ENCODE results near the gene DNAJA4.

The DNAJA4 gene

DNA sequence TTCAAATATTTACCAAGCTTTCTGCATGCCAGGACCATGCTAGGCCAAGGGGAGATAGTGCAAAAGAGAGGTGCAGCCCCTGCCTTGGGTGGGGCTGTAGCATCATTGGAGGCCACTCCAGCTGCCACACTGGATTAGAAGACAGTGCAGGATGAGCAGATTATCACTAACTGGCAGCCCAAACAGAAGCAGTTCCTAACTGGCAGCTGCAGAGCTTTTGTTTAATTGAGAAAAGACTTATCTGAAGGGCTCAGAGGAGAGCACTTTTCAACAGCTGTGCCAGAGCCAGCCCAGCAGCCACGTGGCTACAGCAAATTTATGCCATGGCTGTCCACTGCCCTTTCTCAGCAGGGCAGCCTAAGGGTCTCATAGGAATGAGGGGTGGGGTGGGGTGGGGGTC, 16.5 kb upstream of the DNAJA4 start:
- no CpG with 5 or more reads among the region's 1 CpG for WGBS, 2 donors (ENCODE audit: extremely low coverage in 2 of 2, insufficient read length in 2 of 2, insufficient replicate concordance in 1 of 2)
- H2BK12ac ChIP-seq (ENCODE audit: low read length) = no peak overlapping the region
- peaks cover 0 to 2% of the 10 kb centered on the region in 2 donors for H3K9me3 ChIP-seq (replicated peaks in 1 of 2; ENCODE audit: control insufficient read depth in 2 of 2, insufficient read depth in 1 of 2, low read depth in 1 of 2, low read length in 2 of 2)
- H3K14ac ChIP-seq (ENCODE audit: low read length) = no peak overlapping the region
- H4K91ac ChIP-seq (ENCODE audit: low read depth, low read length, poor library complexity) = no peak overlapping the region
- peaks cover 3 to 5% of the 10 kb centered on the region in 2 donors for H3K4me1 ChIP-seq (ENCODE audit: control insufficient read depth in 2 of 2, insufficient read depth in 1 of 2, low read depth in 1 of 2, low read length in 2 of 2)
- H3K4ac ChIP-seq (ENCODE audit: low read length) = no peak overlapping the region
- no peak overlapping the region for H2BK120ac ChIP-seq (ENCODE audit: low read depth, low read length)
- H2AFZ ChIP-seq (ENCODE audit: low read length) = no peak overlapping the region
- H3K27ac ChIP-seq (replicated peaks; ENCODE audit: low read length) = no peak overlapping the region
- H2AK5ac ChIP-seq (ENCODE audit: low read depth, low read length) = no peak overlapping the region
- no peak overlapping the region for H4K8ac ChIP-seq (ENCODE audit: low read depth, low read length)
- no peaks in the 10 kb centered on the region for H3K36me3 ChIP-seq (replicated peaks in 1 of 2; ENCODE audit: control insufficient read depth in 2 of 2, insufficient read depth in 2 of 2, low read length in 2 of 2)
- no peak overlapping the region for H3K18ac ChIP-seq (ENCODE audit: low read length)
- H3K9ac ChIP-seq (ENCODE audit: low read depth, low read length, poor library complexity) = no peak overlapping the region
- no peak overlapping the region for H2BK5ac ChIP-seq (ENCODE audit: low read length)
- no peak overlapping the region for H3K4me2 ChIP-seq (ENCODE audit: insufficient read depth, low read length, poor library complexity, severe bottlenecking)
- peaks cover 0 to 6% (median 0%) of the 10 kb centered on the region in 3 experiments for H3K27me3 ChIP-seq (ENCODE audit: control insufficient read depth in 3 of 3, insufficient read depth in 3 of 3, low read depth in 1 of 3, low read length in 3 of 3)
- H3K79me1 ChIP-seq (ENCODE audit: low read depth, low read length) = no peaks in the 10 kb centered on the region
- no peak for DNase-seq (ENCODE audit: low spot score)
- no peak overlapping the region for H3K23ac ChIP-seq (ENCODE audit: low read depth, low read length, poor library complexity)
- H2BK15ac ChIP-seq (ENCODE audit: low read length) = no peak overlapping the region
- no peak overlapping the region for H3K4me3 ChIP-seq (ENCODE audit: low read length in 2 of 2)

DNA sequence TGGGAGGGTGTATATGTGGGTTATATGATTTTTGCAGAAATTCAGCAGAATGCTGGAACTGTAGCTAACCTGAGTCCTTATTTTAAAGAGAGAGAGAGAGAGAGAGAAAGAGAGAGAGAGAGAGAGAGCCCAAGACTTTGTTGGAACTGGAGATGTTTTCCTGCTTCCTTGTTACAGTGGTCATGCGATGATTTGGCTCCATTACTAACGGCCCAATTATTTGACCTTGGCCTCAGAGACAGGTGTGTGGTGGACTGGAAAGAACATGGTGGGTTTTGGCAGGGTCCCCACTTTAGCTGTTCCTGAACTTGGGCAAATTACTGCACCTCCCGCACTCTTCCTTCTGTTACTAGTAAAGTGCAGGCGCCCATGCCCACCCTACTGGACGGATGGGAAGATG, 15.2 kb upstream of the DNAJA4 start:
- H4K8ac ChIP-seq (ENCODE audit: low read depth, low read length) = no peak overlapping the region
- no CpG with 5 or more reads among the region's 5 CpGs for WGBS, 2 donors (ENCODE audit: extremely low coverage in 2 of 2, insufficient read length in 2 of 2, insufficient replicate concordance in 1 of 2)
- H3K4me2 ChIP-seq (ENCODE audit: insufficient read depth, low read length, poor library complexity, severe bottlenecking) = no peak overlapping the region
- peaks cover 0 to 2% of the 10 kb centered on the region in 2 donors for H3K4me1 ChIP-seq (ENCODE audit: control insufficient read depth in 2 of 2, insufficient read depth in 1 of 2, low read depth in 1 of 2, low read length in 2 of 2)
- no peak for DNase-seq (ENCODE audit: low spot score)
- H3K27ac ChIP-seq (replicated peaks; ENCODE audit: low read length) = no peak overlapping the region
- no peak overlapping the region for H2BK120ac ChIP-seq (ENCODE audit: low read depth, low read length)
- H3K79me1 ChIP-seq (ENCODE audit: low read depth, low read length) = no peaks in the 10 kb centered on the region
- no peak overlapping the region for H3K4ac ChIP-seq (ENCODE audit: low read length)
- H2BK5ac ChIP-seq (ENCODE audit: low read length) = no peak overlapping the region
- no peaks in the 10 kb centered on the region for H3K36me3 ChIP-seq (replicated peaks in 1 of 2; ENCODE audit: control insufficient read depth in 2 of 2, insufficient read depth in 2 of 2, low read length in 2 of 2)
- no peak overlapping the region for H2AFZ ChIP-seq (ENCODE audit: low read length)
- no peak overlapping the region for H3K18ac ChIP-seq (ENCODE audit: low read length)
- H3K9me3 ChIP-seq (replicated peaks in 1 of 2; ENCODE audit: control insufficient read depth in 2 of 2, insufficient read depth in 1 of 2, low read depth in 1 of 2, low read length in 2 of 2) = peaks cover 0 to 2% of the 10 kb centered on the region in 2 donors
- no peak overlapping the region for H3K14ac ChIP-seq (ENCODE audit: low read length)
- no peak overlapping the region for H4K91ac ChIP-seq (ENCODE audit: low read depth, low read length, poor library complexity)
- H3K27me3 ChIP-seq (ENCODE audit: control insufficient read depth in 3 of 3, insufficient read depth in 3 of 3, low read depth in 1 of 3, low read length in 3 of 3) = peaks cover 0 to 6% (median 0%) of the 10 kb centered on the region in 3 experiments
- H2AK5ac ChIP-seq (ENCODE audit: low read depth, low read length) = no peak overlapping the region
- H2BK15ac ChIP-seq (ENCODE audit: low read length) = no peak overlapping the region
- no peak overlapping the region for H2BK12ac ChIP-seq (ENCODE audit: low read length)
- no peak overlapping the region for H3K9ac ChIP-seq (ENCODE audit: low read depth, low read length, poor library complexity)
- no peak overlapping the region for H3K4me3 ChIP-seq (ENCODE audit: low read length in 2 of 2)
- H3K23ac ChIP-seq (ENCODE audit: low read depth, low read length, poor library complexity) = no peak overlapping the region

DNA sequence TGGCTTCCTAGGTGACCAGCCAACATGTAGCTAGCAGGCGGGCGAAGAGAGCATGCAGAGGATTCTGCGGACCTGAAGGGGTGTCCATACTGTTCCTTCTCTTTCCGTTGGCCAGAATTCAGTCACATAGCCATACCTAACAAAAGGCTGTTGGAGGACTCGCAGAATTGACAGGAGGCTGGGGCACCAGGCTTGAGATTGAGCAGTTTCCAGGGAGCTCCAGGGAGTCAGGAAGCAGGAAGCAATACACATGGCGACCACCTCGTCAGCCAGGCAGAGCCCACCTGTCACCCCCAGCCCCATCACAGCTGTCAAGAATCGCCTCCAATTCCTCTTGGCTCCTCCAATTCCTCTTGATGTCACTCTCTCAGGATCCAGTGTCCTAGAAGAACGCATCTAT, 13.2 kb upstream of the DNAJA4 start:
- no peak overlapping the region for H2BK120ac ChIP-seq (ENCODE audit: low read depth, low read length)
- peaks cover 0 to 2% of the 10 kb centered on the region in 2 donors for H3K9me3 ChIP-seq (replicated peaks in 1 of 2; ENCODE audit: control insufficient read depth in 2 of 2, insufficient read depth in 1 of 2, low read depth in 1 of 2, low read length in 2 of 2)
- no peak overlapping the region for H2AFZ ChIP-seq (ENCODE audit: low read length)
- no peak overlapping the region for H3K4me2 ChIP-seq (ENCODE audit: insufficient read depth, low read length, poor library complexity, severe bottlenecking)
- DNase-seq (ENCODE audit: low spot score) = no peak
- H3K36me3 ChIP-seq (replicated peaks in 1 of 2; ENCODE audit: control insufficient read depth in 2 of 2, insufficient read depth in 2 of 2, low read length in 2 of 2) = no peaks in the 10 kb centered on the region
- no peak overlapping the region for H4K91ac ChIP-seq (ENCODE audit: low read depth, low read length, poor library complexity)
- H3K18ac ChIP-seq (ENCODE audit: low read length) = no peak overlapping the region
- no peak overlapping the region for H3K4me3 ChIP-seq (ENCODE audit: low read length in 2 of 2)
- H3K79me1 ChIP-seq (ENCODE audit: low read depth, low read length) = no peaks in the 10 kb centered on the region
- no peak overlapping the region for H3K23ac ChIP-seq (ENCODE audit: low read depth, low read length, poor library complexity)
- H3K14ac ChIP-seq (ENCODE audit: low read length) = no peak overlapping the region
- H2BK12ac ChIP-seq (ENCODE audit: low read length) = no peak overlapping the region
- no peak overlapping the region for H2BK15ac ChIP-seq (ENCODE audit: low read length)
- WGBS, 2 donors (ENCODE audit: extremely low coverage in 2 of 2, insufficient read length in 2 of 2, insufficient replicate concordance in 1 of 2) = no CpG with 5 or more reads among the region's 9 CpGs
- no peak overlapping the region for H3K4ac ChIP-seq (ENCODE audit: low read length)
- no peaks in the 10 kb centered on the region for H3K4me1 ChIP-seq (ENCODE audit: control insufficient read depth in 2 of 2, insufficient read depth in 1 of 2, low read depth in 1 of 2, low read length in 2 of 2)
- no peak overlapping the region for H3K27ac ChIP-seq (replicated peaks; ENCODE audit: low read length)
- H2AK5ac ChIP-seq (ENCODE audit: low read depth, low read length) = no peak overlapping the region
- peaks cover 0 to 6% (median 0%) of the 10 kb centered on the region in 3 experiments for H3K27me3 ChIP-seq (ENCODE audit: control insufficient read depth in 3 of 3, insufficient read depth in 3 of 3, low read depth in 1 of 3, low read length in 3 of 3)
- H3K9ac ChIP-seq (ENCODE audit: low read depth, low read length, poor library complexity) = no peak overlapping the region
- no peak overlapping the region for H4K8ac ChIP-seq (ENCODE audit: low read depth, low read length)
- no peak overlapping the region for H2BK5ac ChIP-seq (ENCODE audit: low read length)

DNA sequence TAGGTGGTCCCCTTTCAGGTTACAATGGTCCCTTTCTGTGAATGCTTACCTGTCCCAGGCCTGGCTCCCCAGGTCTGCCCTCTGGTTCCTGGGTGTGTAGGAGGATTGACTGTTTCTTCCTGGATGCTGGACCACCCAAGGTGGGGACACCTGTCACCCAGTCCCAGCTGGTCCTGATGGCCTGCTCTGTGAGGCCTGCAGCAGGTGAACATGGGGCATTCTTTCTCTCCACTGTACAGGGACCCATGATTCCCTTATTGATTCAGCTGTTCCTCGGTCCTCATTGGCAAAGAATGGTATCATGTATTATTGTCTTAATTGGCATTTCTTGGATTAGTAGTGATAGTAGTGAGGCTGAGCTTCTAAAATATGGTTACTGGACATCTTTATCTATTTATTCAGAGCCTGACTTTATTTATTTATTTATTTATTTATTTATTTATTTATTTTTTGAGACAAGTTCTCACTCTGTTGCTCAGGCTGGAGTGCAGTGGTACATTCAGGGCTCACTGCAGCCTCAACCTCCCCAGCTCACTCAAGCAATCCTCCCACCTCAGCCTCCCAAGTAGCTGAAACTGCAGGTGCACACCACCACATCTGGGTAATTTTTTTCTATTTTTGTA, 8.8 kb upstream of the DNAJA4 start:
- no peak overlapping the region for H3K27ac ChIP-seq (replicated peaks; ENCODE audit: low read length)
- no CpG with 5 or more reads among the region's 1 CpG for WGBS, 2 donors (ENCODE audit: extremely low coverage in 2 of 2, insufficient read length in 2 of 2, insufficient replicate concordance in 1 of 2)

More for the DNA sequence above, 8.8 kb upstream of the DNAJA4 start:
- H3K9ac ChIP-seq (ENCODE audit: low read depth, low read length, poor library complexity) = no peak overlapping the region
- H3K9me3 ChIP-seq (replicated peaks in 1 of 2; ENCODE audit: control insufficient read depth in 2 of 2, insufficient read depth in 1 of 2, low read depth in 1 of 2, low read length in 2 of 2) = no peaks in the 10 kb centered on the region
- H2AK5ac ChIP-seq (ENCODE audit: low read depth, low read length) = no peak overlapping the region
- no peak overlapping the region for H2BK12ac ChIP-seq (ENCODE audit: low read length)
- H2AFZ ChIP-seq (ENCODE audit: low read length) = no peak overlapping the region
- H4K8ac ChIP-seq (ENCODE audit: low read depth, low read length) = no peak overlapping the region
- H2BK15ac ChIP-seq (ENCODE audit: low read length) = no peak overlapping the region
- H3K4me3 ChIP-seq (ENCODE audit: low read length in 2 of 2) = no peak overlapping the region
- peaks cover 0 to 4% of the 10 kb centered on the region in 2 donors for H3K4me1 ChIP-seq (ENCODE audit: control insufficient read depth in 2 of 2, insufficient read depth in 1 of 2, low read depth in 1 of 2, low read length in 2 of 2)
- no peaks in the 10 kb centered on the region for H3K36me3 ChIP-seq (replicated peaks in 1 of 2; ENCODE audit: control insufficient read depth in 2 of 2, insufficient read depth in 2 of 2, low read length in 2 of 2)
- no peak for DNase-seq (ENCODE audit: low spot score)
- no peak overlapping the region for H3K4me2 ChIP-seq (ENCODE audit: insufficient read depth, low read length, poor library complexity, severe bottlenecking)
- no peak overlapping the region for H4K91ac ChIP-seq (ENCODE audit: low read depth, low read length, poor library complexity)
- H3K23ac ChIP-seq (ENCODE audit: low read depth, low read length, poor library complexity) = no peak overlapping the region
- H3K4ac ChIP-seq (ENCODE audit: low read length) = no peak overlapping the region
- no peak overlapping the region for H2BK5ac ChIP-seq (ENCODE audit: low read length)
- no peak overlapping the region for H3K18ac ChIP-seq (ENCODE audit: low read length)
- H3K79me1 ChIP-seq (ENCODE audit: low read depth, low read length) = no peaks in the 10 kb centered on the region
- H3K14ac ChIP-seq (ENCODE audit: low read length) = no peak overlapping the region
- no peaks in the 10 kb centered on the region for H3K27me3 ChIP-seq (ENCODE audit: control insufficient read depth in 3 of 3, insufficient read depth in 3 of 3, low read depth in 1 of 3, low read length in 3 of 3)
- H2BK120ac ChIP-seq (ENCODE audit: low read depth, low read length) = no peak overlapping the region

All from neuronal stem cell (in vitro differentiated cells).